Gastroesophageal sphincter (tissue), 4 donors: ENCODE measurements around the gene ALKBH5. TPM values are rescaled to one million over a fixed set of nuclear protein-coding genes. Genes with fewer than 3 reads are reported as not detected.
A peak's percentile ranks its signal among the peaks of the same experiment; 100 is the strongest.

Source experiments
- ATAC-seq: fragments of 150-250 bp; one replicate; pipeline ENCODE4 v1.9.1; 2016; ENCODE audit warnings: mild to moderate bottlenecking, moderate library complexity
- H3K27ac ChIP-seq, 4 donors: fragments of 200-600 bp; sonication (generic) in 3 of 4; 1 replicate in 3 of 4; 2 replicates in 1 of 4; pipeline ENCODE4 v1.5.1; 2016 to 2019
- H3K27me3 ChIP-seq: fragments of 200-600 bp; sonication (generic); one replicate; pipeline ENCODE4 v1.5.1; 2019
- H3K36me3 ChIP-seq, 2 donors: fragments of 200-600 bp; sonication (generic); one replicate each; pipeline ENCODE4 v1.5.1; 2019; ENCODE audit warnings: control low read depth in 1 of 2
- H3K4me1 ChIP-seq, 3 donors: fragments of 200-600 bp; sonication (generic); 1 replicate in 2 of 3; 2 replicates in 1 of 3; pipeline ENCODE4 v1.5.1; 2016 to 2019; ENCODE audit warnings: control low read depth in 2 of 3
- H3K4me3 ChIP-seq, 2 donors: fragments of 200-600 bp; sonication (generic); one replicate each; pipeline ENCODE4 v1.5.1; 2019; ENCODE audit warnings: mild to moderate bottlenecking in 1 of 2, moderate library complexity in 1 of 2
- H3K9me3 ChIP-seq, 3 donors: fragments of 200-600 bp; sonication (generic); one replicate each; pipeline ENCODE4 v1.5.1; 2017 to 2019; ENCODE audit warnings: control low read depth in 2 of 3
- EP300 ChIP-seq: sonication (generic); formaldehyde crosslinking; IDR thresholded peaks from one replicate; pipeline ENCODE4 v1.6.1; 2017; ENCODE audit warnings: antibody characterized with exemption, mild to moderate bottlenecking
- POLR2A ChIP-seq, 2 donors: fragments of 450-650 bp; IDR thresholded peaks; one replicate each; pipeline ENCODE4 v1.6.1; 2017; ENCODE audit warnings: antibody characterized with exemption in 2 of 2, mild to moderate bottlenecking in 2 of 2, moderate library complexity in 1 of 2
- POLR2AphosphoS5 ChIP-seq: sonication (generic); formaldehyde crosslinking; IDR thresholded peaks from one replicate; pipeline ENCODE4 v1.6.1; 2017; ENCODE audit warnings: antibody characterized with exemption
- WGBS, 2 donors: methylation state at CpG; one replicate each; pipeline ENCODE4 v1.1.5; 2018; ENCODE audit warnings: low coverage in 1 of 2; 5-methylcytosine and 5-hydroxymethylcytosine counted together
- total RNA-seq, 4 donors: library from RNA; depleted of rRNA; stranded (reverse); fragments of >200 nt; gene quantifications; one replicate each; pipeline ENCODE4 v1.1.0, GENCODE V29; 2016
- TF ChIP-seq, protein P1 (sequence below), 4 experiments: fragments of 200-600 bp in 2 of 4; fragments of 450-650 bp in 2 of 4; sonication (generic) in 1 of 4; IDR thresholded peaks; one replicate each; pipeline ENCODE4 v1.5.1; 2017 to 2019; ENCODE audit warnings: antibody characterized with exemption in 4 of 4, mild to moderate bottlenecking in 2 of 4, moderate library complexity in 2 of 4

The ALKBH5 gene
- total RNA-seq, 4 donors from 2014 or later = 123 to 207 (median 131) TPM

DNA sequence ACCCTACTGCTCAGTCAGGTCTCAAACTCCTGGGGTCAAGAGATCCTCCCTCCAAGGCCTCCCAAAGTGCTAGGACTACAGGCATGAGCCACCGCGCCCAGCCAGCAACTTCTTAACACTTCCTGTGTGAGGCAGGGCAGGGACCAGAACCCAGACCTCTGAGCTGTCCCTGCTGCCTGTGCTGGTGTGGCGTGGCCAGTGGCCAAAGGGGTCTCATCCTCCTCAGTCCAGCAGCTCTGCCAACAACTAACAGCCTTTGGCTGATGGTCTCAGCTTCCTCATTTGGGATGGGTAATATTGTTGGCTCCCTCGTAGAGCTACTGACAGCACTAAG is 40.4 kb downstream of the ALKBH5 start:
- WGBS, 2 donors = 80% methylated on average over 1 of the region's 4 CpGs; no CpG with 5 or more reads in 1 of the 2 donors
- H3K4me1 ChIP-seq = peaks cover 0 to 42% (median 18%) of the 10 kb centered on the region in 3 donors
- H3K36me3 ChIP-seq = no peaks in the 10 kb centered on the region
- peak overlapping the region in 3 of 4 donors; percentile 66 to 81 (median 76) for H3K27ac ChIP-seq
- no peak for ATAC-seq
- no peaks in the 10 kb centered on the region for H3K27me3 ChIP-seq
- TF ChIP-seq POLR2A (IDR thresholded peaks at IDR 0.05) = no peak
- TF ChIP-seq POLR2AphosphoS5 = no peak
- TF ChIP-seq, protein P1, sequence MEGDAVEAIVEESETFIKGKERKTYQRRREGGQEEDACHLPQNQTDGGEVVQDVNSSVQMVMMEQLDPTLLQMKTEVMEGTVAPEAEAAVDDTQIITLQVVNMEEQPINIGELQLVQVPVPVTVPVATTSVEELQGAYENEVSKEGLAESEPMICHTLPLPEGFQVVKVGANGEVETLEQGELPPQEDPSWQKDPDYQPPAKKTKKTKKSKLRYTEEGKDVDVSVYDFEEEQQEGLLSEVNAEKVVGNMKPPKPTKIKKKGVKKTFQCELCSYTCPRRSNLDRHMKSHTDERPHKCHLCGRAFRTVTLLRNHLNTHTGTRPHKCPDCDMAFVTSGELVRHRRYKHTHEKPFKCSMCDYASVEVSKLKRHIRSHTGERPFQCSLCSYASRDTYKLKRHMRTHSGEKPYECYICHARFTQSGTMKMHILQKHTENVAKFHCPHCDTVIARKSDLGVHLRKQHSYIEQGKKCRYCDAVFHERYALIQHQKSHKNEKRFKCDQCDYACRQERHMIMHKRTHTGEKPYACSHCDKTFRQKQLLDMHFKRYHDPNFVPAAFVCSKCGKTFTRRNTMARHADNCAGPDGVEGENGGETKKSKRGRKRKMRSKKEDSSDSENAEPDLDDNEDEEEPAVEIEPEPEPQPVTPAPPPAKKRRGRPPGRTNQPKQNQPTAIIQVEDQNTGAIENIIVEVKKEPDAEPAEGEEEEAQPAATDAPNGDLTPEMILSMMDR (IDR thresholded peaks at IDR 0.05) = no peak
- no peak for TF ChIP-seq EP300
- no peaks in the 10 kb centered on the region for H3K9me3 ChIP-seq
- no peak overlapping the region for H3K4me3 ChIP-seq

DNA sequence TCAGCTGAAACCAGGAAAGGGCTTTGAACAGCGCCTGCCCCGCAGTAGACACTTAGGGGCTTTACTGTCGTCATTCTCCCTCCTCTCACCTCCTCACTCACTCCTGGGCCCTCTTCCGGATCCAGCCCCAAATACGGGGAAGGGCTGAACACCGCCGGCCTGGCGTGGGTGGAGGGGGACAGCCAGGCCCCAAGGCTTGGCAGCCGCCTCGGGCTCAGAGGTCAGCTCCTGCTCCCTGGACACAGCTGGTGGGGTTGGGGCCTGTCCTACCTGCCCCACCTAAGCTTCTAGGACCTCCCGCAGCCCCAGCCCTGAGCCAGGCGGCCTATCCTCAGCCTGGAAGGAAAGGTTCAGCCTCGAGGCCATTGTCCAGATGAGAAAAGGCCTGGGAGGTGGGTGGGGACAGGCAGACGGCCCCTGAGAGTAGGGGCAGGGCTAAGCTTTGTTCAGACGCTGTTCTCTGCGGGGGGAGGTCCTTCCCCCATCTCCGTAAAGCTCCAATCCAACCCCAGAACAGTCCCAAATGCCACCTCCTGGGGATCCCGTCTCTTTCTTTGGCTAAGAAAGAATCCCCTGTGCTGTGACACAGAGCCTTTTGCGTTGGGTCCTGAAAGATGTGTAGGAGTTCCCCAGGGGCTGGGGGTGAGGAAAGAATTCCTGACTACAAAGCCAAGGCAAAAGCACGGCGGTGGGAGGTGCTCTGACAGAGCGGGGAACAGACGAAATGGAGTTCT is 40.9 kb downstream of the ALKBH5 start:
- Histone ChIP-seq H3K27me3 (no peaks in the 10 kb centered on the region), H3K4me1 (peaks cover 0 to 37% (median 15%) of the 10 kb centered on the region in 3 donors), H3K9me3 (no peaks in the 10 kb centered on the region), H3K27ac (peak overlapping the region in 3 of 4 donors; percentile 66 to 81 (median 76)), H3K36me3 (no peaks in the 10 kb centered on the region), H3K4me3 (peak overlapping the region in 1 of 2 donors; percentile 65)
- TF ChIP-seq, protein P1 (IDR thresholded peaks at IDR 0.05) = no peak
- TF ChIP-seq POLR2A (IDR thresholded peaks at IDR 0.05) (no peak), POLR2AphosphoS5 (no peak), EP300 (no peak)
- 10 to 23% methylated on average over 4 to 12 of the region's 23 CpGs for WGBS, 2 donors
- ATAC-seq = peak; percentile 35

DNA sequence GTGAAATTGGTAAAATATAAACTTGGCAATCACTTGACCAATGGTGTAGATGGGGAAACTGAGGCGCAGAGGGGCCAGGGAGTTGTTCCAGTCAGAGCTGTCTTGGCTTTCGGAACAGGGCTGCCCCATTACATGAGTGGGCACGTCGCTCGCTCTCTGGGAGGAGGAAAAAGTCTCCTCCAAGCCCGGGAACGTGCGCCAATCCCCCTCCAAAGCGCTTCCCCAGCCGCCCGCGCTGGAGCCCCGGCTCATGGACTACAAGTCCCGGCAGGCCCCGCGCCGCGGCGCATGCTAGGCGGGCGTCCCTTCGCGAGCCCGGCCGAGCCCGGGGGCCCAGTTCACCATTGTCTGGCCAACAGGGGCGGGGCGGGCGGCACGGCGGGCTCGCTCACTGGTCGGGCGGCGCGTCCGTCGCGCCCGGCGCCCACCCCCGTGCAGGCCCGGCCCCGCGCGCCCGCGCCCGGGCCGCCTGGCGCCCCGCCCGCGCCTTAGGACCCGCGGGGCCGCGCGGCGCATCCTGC is 41.6 kb downstream of the ALKBH5 start, which contains the start of gene LLGL1:
Gene LLGL1 (plus strand): TSS at position 515 of the 521 bp plus-strand sequence. CDS start 48 bp downstream, outside the sequence.
- H3K27me3 ChIP-seq = no peaks in the 10 kb centered on the region
- 0 to 6% methylated on average over 2 to 7 of the region's 60 CpGs for WGBS, 2 donors
- peak within 1 kb of the TSS; percentile 39 to 65 for H3K4me3 ChIP-seq
- H3K9me3 ChIP-seq = no peaks in the 10 kb centered on the region
- TF ChIP-seq POLR2AphosphoS5 (peak; percentile 33), POLR2A (IDR thresholded peaks at IDR 0.05) (no peak)
- peak within 1 kb of the TSS in 3 of 4 donors; percentile 66 to 81 (median 80) for H3K27ac ChIP-seq
- H3K36me3 ChIP-seq = no peaks in the 10 kb centered on the region
- H3K4me1 ChIP-seq = peaks cover 0 to 37% (median 15%) of the 10 kb centered on the region in 3 donors
- peak; percentile 97 for ATAC-seq

DNA sequence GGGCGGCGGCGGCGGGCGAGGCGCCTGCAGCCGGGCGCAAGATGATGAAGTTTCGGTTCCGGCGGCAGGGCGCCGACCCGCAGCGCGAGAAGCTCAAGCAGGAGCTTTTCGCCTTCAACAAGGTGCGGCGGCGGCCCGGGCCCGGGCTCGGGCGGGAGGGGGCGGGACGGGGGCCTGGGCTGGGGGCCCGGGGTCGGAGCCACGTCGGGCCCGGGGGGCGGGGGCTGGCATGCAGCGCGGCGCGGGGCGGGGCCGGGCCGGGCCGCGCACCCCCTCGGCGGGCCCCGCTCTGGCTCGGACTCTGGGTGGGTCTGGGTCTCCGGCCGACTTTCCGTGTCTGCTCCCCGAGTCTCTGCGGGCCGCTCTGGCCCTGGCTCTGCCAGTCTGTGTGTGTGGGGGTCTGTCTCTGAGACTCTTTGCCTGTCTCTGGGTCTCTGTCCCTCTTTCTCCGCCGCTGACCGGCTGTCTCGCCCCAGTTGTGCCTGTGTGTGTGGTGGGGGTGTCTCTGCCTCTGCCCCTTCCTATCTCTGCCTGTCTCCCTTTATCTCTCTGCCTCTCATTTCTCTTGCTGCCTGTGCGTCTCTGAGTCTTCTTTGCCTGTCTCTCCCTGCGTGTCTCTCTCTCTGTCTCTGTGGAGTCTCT is 42.1 kb downstream of the ALKBH5 start:
- Histone ChIP-seq H3K4me3 (peak overlapping the region; percentile 39 to 65), H3K27me3 (no peaks in the 10 kb centered on the region), H3K27ac (peak overlapping the region in 3 of 4 donors; percentile 62 to 80 (median 66)), H3K36me3 (no peaks in the 10 kb centered on the region), H3K9me3 (no peaks in the 10 kb centered on the region), H3K4me1 (peaks cover 0 to 37% (median 15%) of the 10 kb centered on the region in 3 donors)
- peak; percentile 17 for ATAC-seq
- 0% methylated on average over 5 to 11 of the region's 57 CpGs for WGBS, 2 donors
- TF ChIP-seq POLR2AphosphoS5 (no peak), EP300 (no peak), POLR2A (IDR thresholded peaks at IDR 0.05) (no peak)
- TF ChIP-seq, protein P1 (IDR thresholded peaks at IDR 0.05) = no peak

DNA sequence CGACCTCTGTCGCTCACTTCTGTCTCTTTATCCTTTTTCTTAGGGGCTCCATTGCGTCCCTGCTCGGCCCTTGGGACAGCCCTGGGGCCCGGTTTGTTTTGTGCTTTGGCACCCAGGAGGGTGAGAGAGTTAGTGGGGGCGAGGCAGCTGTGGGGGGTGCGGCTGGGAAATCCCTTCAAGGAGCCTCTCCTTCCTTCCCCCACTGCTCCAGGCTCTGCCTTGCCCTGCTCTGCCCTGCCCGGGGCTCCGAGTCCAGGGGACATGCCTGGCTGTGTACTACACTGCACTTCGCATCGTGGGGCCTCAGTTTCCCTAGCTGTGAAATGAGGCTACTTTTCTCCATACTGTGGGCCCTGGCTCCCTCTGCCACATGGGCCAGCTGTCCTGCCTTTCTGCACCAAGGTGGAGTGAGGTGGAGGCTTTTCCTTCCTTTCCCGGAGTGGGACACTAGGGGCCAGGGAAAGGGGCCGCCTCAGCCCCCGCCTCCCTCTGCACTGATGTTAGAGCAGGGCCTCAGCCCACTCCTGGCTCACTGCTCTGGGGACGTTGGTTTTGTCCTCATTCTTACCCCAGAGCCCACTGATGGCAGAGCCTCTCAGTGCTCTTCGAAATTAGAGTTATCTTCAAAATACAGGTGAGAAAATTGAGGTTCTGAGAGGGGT is 42.8 kb downstream of the ALKBH5 start:
- peak overlapping the region; percentile 39 to 65 for H3K4me3 ChIP-seq
- H3K27ac ChIP-seq = peak overlapping the region in 2 of 4 donors; percentile 62 to 66
- no peaks in the 10 kb centered on the region for H3K9me3 ChIP-seq
- WGBS, 2 donors = 13 to 58% methylated on average over 3 to 11 of the region's 16 CpGs
- peaks cover 0 to 37% (median 15%) of the 10 kb centered on the region in 3 donors for H3K4me1 ChIP-seq
- H3K27me3 ChIP-seq = no peaks in the 10 kb centered on the region
- H3K36me3 ChIP-seq = no peaks in the 10 kb centered on the region
- TF ChIP-seq POLR2A (IDR thresholded peaks at IDR 0.05) (no peak), EP300 (no peak), POLR2AphosphoS5 (no peak)
- TF ChIP-seq, protein P1 (IDR thresholded peaks at IDR 0.05) = no peak
- no peak for ATAC-seq
